ENCODE measurements around the gene DPYSL4. TPM values are rescaled to one million over a fixed set of nuclear protein-coding genes. Genes with fewer than 3 reads are reported as not detected.

DPYSL4 gene
- total and polyA plus RNA-seq, 2 experiments from 2014 or later, result 10.6 to 23.9 TPM

DNA sequence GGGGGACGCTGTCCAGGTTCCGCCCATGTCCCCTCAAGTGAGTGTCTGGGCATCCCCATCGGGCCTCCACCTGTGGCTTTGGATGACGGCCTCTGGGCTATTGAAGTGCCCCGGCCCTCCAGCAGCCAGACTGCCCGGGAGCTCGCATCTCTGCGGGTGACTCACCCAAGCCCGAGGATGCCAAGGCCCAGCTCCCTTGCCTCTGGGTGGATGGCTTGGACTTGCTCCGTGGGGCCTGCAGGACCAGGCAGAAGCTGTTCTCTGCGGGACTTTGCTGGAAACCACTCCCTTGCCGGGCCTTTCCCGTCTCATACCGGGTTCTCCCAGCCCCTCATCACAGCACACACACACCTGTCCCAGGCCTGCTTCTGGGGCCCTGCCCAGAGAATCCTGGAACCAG is 22.4 kb downstream of the DPYSL4 start (continued):
- TF ChIP-seq, protein P1, sequence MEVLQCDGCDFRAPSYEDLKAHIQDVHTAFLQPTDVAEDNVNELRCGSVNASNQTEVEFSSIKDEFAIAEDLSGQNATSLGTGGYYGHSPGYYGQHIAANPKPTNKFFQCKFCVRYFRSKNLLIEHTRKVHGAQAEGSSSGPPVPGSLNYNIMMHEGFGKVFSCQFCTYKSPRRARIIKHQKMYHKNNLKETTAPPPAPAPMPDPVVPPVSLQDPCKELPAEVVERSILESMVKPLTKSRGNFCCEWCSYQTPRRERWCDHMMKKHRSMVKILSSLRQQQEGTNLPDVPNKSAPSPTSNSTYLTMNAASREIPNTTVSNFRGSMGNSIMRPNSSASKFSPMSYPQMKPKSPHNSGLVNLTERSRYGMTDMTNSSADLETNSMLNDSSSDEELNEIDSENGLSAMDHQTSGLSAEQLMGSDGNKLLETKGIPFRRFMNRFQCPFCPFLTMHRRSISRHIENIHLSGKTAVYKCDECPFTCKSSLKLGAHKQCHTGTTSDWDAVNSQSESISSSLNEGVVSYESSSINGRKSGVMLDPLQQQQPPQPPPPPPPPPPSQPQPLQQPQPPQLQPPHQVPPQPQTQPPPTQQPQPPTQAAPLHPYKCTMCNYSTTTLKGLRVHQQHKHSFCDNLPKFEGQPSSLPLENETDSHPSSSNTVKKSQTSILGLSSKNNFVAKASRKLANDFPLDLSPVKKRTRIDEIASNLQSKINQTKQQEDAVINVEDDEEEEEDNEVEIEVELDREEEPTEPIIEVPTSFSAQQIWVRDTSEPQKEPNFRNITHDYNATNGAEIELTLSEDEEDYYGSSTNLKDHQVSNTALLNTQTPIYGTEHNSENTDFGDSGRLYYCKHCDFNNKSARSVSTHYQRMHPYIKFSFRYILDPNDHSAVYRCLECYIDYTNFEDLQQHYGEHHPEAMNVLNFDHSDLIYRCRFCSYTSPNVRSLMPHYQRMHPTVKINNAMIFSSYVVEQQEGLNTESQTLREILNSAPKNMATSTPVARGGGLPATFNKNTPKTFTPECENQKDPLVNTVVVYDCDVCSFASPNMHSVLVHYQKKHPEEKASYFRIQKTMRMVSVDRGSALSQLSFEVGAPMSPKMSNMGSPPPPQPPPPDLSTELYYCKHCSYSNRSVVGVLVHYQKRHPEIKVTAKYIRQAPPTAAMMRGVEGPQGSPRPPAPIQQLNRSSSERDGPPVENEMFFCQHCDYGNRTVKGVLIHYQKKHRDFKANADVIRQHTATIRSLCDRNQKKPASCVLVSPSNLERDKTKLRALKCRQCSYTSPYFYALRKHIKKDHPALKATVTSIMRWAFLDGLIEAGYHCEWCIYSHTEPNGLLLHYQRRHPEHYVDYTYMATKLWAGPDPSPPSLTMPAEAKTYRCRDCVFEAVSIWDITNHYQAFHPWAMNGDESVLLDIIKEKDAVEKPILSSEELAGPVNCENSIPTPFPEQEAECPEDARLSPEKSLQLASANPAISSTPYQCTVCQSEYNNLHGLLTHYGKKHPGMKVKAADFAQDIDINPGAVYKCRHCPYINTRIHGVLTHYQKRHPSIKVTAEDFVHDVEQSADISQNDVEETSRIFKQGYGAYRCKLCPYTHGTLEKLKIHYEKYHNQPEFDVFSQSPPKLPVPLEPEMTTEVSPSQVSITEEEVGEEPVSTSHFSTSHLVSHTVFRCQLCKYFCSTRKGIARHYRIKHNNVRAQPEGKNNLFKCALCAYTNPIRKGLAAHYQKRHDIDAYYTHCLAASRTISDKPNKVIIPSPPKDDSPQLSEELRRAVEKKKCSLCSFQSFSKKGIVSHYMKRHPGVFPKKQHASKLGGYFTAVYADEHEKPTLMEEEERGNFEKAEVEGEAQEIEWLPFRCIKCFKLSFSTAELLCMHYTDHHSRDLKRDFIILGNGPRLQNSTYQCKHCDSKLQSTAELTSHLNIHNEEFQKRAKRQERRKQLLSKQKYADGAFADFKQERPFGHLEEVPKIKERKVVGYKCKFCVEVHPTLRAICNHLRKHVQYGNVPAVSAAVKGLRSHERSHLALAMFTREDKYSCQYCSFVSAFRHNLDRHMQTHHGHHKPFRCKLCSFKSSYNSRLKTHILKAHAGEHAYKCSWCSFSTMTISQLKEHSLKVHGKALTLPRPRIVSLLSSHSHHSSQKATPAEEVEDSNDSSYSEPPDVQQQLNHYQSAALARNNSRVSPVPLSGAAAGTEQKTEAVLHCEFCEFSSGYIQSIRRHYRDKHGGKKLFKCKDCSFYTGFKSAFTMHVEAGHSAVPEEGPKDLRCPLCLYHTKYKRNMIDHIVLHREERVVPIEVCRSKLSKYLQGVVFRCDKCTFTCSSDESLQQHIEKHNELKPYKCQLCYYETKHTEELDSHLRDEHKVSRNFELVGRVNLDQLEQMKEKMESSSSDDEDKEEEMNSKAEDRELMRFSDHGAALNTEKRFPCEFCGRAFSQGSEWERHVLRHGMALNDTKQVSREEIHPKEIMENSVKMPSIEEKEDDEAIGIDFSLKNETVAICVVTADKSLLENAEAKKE (CRISPR knock-in tag; IDR thresholded peaks at IDR 0.05), result no peak
- TF ChIP-seq ZNF331 (CRISPR knock-in tag; IDR thresholded peaks at IDR 0.05; ENCODE audit: low read depth) (no peak), ETS1 (IDR thresholded peaks at IDR 0.05) (no peak), EZH2phosphoT487 (IDR thresholded peaks at IDR 0.05; ENCODE audit: unreplicated experiment) (no peak)
- TF ChIP-seq, protein P2, sequence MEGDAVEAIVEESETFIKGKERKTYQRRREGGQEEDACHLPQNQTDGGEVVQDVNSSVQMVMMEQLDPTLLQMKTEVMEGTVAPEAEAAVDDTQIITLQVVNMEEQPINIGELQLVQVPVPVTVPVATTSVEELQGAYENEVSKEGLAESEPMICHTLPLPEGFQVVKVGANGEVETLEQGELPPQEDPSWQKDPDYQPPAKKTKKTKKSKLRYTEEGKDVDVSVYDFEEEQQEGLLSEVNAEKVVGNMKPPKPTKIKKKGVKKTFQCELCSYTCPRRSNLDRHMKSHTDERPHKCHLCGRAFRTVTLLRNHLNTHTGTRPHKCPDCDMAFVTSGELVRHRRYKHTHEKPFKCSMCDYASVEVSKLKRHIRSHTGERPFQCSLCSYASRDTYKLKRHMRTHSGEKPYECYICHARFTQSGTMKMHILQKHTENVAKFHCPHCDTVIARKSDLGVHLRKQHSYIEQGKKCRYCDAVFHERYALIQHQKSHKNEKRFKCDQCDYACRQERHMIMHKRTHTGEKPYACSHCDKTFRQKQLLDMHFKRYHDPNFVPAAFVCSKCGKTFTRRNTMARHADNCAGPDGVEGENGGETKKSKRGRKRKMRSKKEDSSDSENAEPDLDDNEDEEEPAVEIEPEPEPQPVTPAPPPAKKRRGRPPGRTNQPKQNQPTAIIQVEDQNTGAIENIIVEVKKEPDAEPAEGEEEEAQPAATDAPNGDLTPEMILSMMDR (conservative IDR thresholded peaks at IDR 0.05; ENCODE audit: low read depth in 2 of 2), result no peak
- TF ChIP-seq, protein P3, sequence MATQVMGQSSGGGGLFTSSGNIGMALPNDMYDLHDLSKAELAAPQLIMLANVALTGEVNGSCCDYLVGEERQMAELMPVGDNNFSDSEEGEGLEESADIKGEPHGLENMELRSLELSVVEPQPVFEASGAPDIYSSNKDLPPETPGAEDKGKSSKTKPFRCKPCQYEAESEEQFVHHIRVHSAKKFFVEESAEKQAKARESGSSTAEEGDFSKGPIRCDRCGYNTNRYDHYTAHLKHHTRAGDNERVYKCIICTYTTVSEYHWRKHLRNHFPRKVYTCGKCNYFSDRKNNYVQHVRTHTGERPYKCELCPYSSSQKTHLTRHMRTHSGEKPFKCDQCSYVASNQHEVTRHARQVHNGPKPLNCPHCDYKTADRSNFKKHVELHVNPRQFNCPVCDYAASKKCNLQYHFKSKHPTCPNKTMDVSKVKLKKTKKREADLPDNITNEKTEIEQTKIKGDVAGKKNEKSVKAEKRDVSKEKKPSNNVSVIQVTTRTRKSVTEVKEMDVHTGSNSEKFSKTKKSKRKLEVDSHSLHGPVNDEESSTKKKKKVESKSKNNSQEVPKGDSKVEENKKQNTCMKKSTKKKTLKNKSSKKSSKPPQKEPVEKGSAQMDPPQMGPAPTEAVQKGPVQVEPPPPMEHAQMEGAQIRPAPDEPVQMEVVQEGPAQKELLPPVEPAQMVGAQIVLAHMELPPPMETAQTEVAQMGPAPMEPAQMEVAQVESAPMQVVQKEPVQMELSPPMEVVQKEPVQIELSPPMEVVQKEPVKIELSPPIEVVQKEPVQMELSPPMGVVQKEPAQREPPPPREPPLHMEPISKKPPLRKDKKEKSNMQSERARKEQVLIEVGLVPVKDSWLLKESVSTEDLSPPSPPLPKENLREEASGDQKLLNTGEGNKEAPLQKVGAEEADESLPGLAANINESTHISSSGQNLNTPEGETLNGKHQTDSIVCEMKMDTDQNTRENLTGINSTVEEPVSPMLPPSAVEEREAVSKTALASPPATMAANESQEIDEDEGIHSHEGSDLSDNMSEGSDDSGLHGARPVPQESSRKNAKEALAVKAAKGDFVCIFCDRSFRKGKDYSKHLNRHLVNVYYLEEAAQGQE (IDR thresholded peaks at IDR 0.05; ENCODE audit: unreplicated experiment), result no peak

All from GM23338 (cell line).